Retinal pigment epithelial cell (primary cell): Measurements from ENCODE around the gene CFAP298.
A peak's percentile ranks its signal among the peaks of the same experiment; 100 is the strongest.

Experiments used
- DNase-seq: peaks from one replicate; pipeline ENCODE4 v3.0.0-alpha.2; 2010; ENCODE audit warnings: low read depth
- H3K4me3 ChIP-seq: 2 replicates; pipeline ENCODE4 v1.5.1; 2011; ENCODE audit warnings: mild to moderate bottlenecking, low read length, control low read depth, moderate library complexity
- CTCF ChIP-seq: conservative IDR thresholded peaks from 2 replicates; pipeline ENCODE4 v1.5.1; 2011; ENCODE audit warnings: low read depth, low read length, control low read depth, inconsistent platforms

Gene CFAP298

GRCh38 chr21:32585970-32586369 is 26.2 kb downstream of the CFAP298 start:
- DNase-seq, result no peak
- no peak overlapping the region for H3K4me3 ChIP-seq
- no peak for TF ChIP-seq CTCF

GRCh38 chr21:32585042-32585710 is 27.0 kb downstream of the CFAP298 start, which contains the start of gene TCP10L:
TSS of gene TCP10L (minus strand) at chr21:32585523. CDS start at chr21:32584304, 1,219 bp downstream.
- TF ChIP-seq CTCF, result no peak
- H3K4me3 ChIP-seq, result no peak within 1 kb of the TSS
- no peak for DNase-seq

- no peak overlapping the region for H3K4me3 ChIP-seq
- no peak for TF ChIP-seq CTCF
- DNase-seq, result no peak
Measured at GRCh38 chr21:32584472-32584871, 27.7 kb downstream of the CFAP298 start.

- no peak for TF ChIP-seq CTCF
- DNase-seq, result no peak
- H3K4me3 ChIP-seq, result no peak overlapping the region
Measured at GRCh38 chr21:32581732-32582131, 30.4 kb downstream of the CFAP298 start.

GRCh38 chr21:32580949-32581348 is 31.2 kb downstream of the CFAP298 start:
- H3K4me3 ChIP-seq, result no peak overlapping the region
- no peak for DNase-seq
- no peak for TF ChIP-seq CTCF

GRCh38 chr21:32578107-32578691 is 34.0 kb downstream of the CFAP298 start:
- no peak overlapping the region for H3K4me3 ChIP-seq
- TF ChIP-seq CTCF, result peak; percentile 64
- no peak for DNase-seq

- TF ChIP-seq CTCF, result no peak
- H3K4me3 ChIP-seq, result no peak overlapping the region
- DNase-seq, result no peak
Measured at GRCh38 chr21:32576011-32576410, 36.2 kb downstream of the CFAP298 start.
